ENCODE measurements around the gene TUT1.

DNA sequence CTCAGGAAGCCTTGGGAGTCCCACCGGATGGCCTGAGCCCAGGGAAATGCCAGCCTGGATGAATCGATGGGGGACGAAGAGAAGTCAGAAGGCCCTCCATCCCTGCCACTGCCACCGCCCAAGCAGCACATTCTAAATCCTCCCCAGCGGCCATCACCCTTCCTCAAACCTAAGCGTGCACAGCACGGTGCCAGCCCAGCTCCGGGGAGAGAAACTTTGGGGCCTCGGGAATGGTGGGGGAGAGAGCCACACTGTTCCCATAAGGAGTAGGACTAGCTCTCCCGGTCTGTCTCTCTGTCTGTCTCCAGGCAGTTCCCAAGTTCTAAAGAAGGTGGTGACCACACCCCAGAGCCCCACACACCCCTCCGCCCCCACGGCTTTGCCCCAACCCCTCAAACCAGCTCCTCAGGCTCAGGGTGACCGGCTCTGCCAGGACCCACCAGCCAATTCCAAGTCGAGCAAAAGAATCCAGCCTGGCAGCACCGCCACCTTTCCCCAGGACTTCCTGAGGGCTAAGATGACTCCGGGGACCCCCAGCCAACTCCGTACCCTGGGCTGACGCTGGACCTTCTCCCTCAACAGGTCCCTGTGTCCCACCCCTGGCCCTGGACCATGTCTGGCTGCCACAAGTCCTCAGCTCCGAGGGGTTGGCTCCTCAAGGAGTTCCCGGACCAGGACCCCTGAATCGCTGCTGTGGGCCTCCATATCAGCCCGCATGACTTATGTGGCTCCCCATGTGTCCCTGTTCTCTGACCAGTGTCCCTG lies 47.5 kb downstream of the TUT1 start:
- TF ChIP-seq, protein P1, sequence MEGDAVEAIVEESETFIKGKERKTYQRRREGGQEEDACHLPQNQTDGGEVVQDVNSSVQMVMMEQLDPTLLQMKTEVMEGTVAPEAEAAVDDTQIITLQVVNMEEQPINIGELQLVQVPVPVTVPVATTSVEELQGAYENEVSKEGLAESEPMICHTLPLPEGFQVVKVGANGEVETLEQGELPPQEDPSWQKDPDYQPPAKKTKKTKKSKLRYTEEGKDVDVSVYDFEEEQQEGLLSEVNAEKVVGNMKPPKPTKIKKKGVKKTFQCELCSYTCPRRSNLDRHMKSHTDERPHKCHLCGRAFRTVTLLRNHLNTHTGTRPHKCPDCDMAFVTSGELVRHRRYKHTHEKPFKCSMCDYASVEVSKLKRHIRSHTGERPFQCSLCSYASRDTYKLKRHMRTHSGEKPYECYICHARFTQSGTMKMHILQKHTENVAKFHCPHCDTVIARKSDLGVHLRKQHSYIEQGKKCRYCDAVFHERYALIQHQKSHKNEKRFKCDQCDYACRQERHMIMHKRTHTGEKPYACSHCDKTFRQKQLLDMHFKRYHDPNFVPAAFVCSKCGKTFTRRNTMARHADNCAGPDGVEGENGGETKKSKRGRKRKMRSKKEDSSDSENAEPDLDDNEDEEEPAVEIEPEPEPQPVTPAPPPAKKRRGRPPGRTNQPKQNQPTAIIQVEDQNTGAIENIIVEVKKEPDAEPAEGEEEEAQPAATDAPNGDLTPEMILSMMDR (conservative IDR thresholded peaks at IDR 0.05; ENCODE audit: low read length) = no peak
- TF ChIP-seq EZH2phosphoT487 (IDR thresholded peaks at IDR 0.05; ENCODE audit: borderline replicate concordance, low read depth, low read length) = no peak

Data from OCI-LY7 (cell line).